ENCODE results near the gene DOK4. TPM values are rescaled to one million over a fixed set of nuclear protein-coding genes. Genes with fewer than 3 reads are reported as not detected.

DOK4 gene
- total and polyA plus RNA-seq, 8 donors: 11.2 to 55.9 (median 31.1) TPM

DNA sequence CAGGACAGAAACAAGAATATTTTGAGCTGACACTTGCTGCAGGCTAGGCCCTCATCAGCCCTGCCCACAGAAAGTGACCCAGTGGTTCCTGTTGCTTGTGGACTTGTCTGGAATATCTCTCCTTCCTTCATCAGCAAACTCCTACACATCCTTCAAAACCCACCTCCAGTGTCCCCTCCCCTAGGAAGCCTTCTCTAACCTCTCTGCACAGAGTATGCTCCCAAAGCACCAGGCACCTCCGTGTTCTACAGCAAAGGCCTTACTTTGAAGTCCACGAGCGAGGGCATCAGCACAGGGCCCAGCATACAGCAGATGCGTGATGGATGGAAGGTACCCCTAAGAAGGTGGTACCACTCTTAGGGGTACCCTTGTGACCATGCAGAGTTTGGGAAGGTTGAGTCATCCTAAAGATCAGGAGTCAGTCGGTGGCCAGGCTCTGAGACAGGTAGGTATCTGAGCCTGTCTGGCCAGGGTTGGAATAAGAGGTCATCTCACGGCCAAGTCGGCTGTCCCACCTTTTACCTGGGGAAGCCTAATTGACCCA, 48.1 kb upstream of the DOK4 start:
- Histone ChIP-seq H3K36me3 (no peaks in the 10 kb centered on the region), H3K4me3 (no peak overlapping the region), H3K27ac (peak overlapping the region in 3 of 5 donors; percentile 11 to 94 (median 39)), H3K27me3 (peaks cover 0 to 17% (median 0%) of the 10 kb centered on the region in 3 donors), H3K4me1 (peaks cover 38 to 82% (median 66%) of the 10 kb centered on the region in 4 donors), H3K9me3 (no peaks in the 10 kb centered on the region)
- TF ChIP-seq POLR2A (IDR thresholded peaks at IDR 0.05) (no peak), EP300 (IDR thresholded peaks at IDR 0.05) (no peak), POLR2AphosphoS5 (IDR thresholded peaks at IDR 0.05) (no peak)
- TF ChIP-seq, protein P1, sequence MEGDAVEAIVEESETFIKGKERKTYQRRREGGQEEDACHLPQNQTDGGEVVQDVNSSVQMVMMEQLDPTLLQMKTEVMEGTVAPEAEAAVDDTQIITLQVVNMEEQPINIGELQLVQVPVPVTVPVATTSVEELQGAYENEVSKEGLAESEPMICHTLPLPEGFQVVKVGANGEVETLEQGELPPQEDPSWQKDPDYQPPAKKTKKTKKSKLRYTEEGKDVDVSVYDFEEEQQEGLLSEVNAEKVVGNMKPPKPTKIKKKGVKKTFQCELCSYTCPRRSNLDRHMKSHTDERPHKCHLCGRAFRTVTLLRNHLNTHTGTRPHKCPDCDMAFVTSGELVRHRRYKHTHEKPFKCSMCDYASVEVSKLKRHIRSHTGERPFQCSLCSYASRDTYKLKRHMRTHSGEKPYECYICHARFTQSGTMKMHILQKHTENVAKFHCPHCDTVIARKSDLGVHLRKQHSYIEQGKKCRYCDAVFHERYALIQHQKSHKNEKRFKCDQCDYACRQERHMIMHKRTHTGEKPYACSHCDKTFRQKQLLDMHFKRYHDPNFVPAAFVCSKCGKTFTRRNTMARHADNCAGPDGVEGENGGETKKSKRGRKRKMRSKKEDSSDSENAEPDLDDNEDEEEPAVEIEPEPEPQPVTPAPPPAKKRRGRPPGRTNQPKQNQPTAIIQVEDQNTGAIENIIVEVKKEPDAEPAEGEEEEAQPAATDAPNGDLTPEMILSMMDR (IDR thresholded peaks at IDR 0.05): no peak
- DNase-seq: no peak
- intact Hi-C loops (cut with DNase I; ENCODE audit: low total_unique reads): no loop called here
- 93 to 95% (median 94%) methylated on average over 7 of the region's 7 CpGs for WGBS, 5 donors

DNA sequence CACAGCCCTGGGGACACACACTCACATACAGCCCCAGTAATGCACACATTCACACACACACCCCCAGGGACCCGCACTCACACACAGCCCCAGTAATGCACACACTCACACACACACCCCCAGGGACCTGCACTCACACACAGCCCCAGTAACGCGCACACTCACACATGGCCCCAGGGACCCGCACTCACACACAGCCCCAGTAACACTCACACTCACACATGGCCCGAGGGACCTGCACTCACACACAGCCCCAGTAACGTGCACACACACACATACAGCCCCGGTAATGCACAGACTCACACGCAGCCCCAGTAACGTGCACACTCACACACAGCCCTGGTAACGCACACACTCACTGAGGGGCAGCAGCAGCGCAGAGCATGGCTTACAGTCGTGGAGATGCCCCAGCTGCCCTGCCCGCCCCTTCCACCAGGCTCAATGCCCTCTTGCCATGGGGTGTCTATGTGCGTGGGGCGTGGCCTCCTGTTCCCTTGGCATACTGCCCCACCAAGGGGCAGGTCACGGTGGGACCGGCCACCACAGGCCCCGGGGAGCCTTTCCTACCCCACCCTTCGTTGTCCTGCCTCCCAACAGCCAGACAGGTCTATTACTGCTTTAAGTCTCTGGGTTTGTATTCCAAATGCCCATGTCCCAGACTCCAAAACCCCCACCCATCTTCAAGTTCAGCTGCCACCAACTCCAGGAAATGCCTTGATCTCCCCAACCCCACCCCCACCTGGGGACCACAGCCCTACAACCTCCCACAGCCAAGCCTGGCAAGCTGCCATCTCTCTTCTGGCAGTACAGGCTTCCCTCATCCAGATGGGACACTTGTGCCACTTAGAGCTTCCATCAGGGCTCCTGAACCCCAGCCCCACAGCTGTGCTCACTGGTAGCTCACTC, 47.4 kb upstream of the DOK4 start:
- H3K27ac ChIP-seq: peak overlapping the region in 2 of 5 donors; percentile 11 to 28
- intact Hi-C loops (cut with DNase I; ENCODE audit: low total_unique reads): no loop called here
- no peaks in the 10 kb centered on the region for H3K9me3 ChIP-seq
- TF ChIP-seq POLR2A (IDR thresholded peaks at IDR 0.05): no peak
- no peak for TF ChIP-seq POLR2AphosphoS5 (IDR thresholded peaks at IDR 0.05)
- TF ChIP-seq, protein P1 (IDR thresholded peaks at IDR 0.05): no peak
- no peak for TF ChIP-seq EP300 (IDR thresholded peaks at IDR 0.05)
- no peaks in the 10 kb centered on the region for H3K36me3 ChIP-seq
- 44 to 56% (median 53%) methylated on average over 14 to 19 of the region's 19 CpGs for WGBS, 5 donors
- peak in 1 of 2 donors; percentile 34 for DNase-seq
- H3K4me3 ChIP-seq: no peak overlapping the region
- H3K27me3 ChIP-seq: peaks cover 0 to 21% (median 0%) of the 10 kb centered on the region in 3 donors
- peaks cover 41 to 87% (median 71%) of the 10 kb centered on the region in 4 donors for H3K4me1 ChIP-seq

DNA sequence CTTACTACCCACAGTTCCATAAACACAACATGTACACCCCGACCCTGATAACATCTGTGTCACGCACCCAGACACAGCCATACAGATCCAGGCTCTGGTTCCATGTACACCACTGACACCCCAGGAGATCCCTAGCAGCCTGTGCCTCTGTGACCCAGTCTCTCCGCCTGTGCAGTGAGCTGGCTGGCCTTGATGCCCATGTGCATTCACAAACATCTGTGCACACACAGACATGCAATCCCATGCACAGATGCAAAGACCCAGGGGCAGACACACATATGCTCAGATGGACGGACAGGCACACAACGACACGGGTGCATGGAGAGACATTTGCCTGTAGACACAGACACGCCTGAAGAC, 46.0 kb upstream of the DOK4 start:
- Histone ChIP-seq H3K4me3 (no peak overlapping the region), H3K27me3 (peaks cover 0 to 21% (median 0%) of the 10 kb centered on the region in 3 donors), H3K27ac (no peak overlapping the region), H3K9me3 (no peaks in the 10 kb centered on the region), H3K36me3 (peaks cover 0 to 10% (median 2%) of the 10 kb centered on the region in 4 donors), H3K4me1 (peaks cover 41 to 79% (median 66%) of the 10 kb centered on the region in 4 donors)
- intact Hi-C loops (cut with DNase I; ENCODE audit: low total_unique reads): no loop called here
- DNase-seq: peak in 1 of 2 donors; percentile 22
- WGBS, 5 donors: 74 to 85% (median 78%) methylated on average over 7 of the region's 7 CpGs
- TF ChIP-seq POLR2A (IDR thresholded peaks at IDR 0.05): no peak
- TF ChIP-seq, protein P1 (IDR thresholded peaks at IDR 0.05): no peak
- no peak for TF ChIP-seq EP300 (IDR thresholded peaks at IDR 0.05)
- no peak for TF ChIP-seq POLR2AphosphoS5 (IDR thresholded peaks at IDR 0.05)

DNA sequence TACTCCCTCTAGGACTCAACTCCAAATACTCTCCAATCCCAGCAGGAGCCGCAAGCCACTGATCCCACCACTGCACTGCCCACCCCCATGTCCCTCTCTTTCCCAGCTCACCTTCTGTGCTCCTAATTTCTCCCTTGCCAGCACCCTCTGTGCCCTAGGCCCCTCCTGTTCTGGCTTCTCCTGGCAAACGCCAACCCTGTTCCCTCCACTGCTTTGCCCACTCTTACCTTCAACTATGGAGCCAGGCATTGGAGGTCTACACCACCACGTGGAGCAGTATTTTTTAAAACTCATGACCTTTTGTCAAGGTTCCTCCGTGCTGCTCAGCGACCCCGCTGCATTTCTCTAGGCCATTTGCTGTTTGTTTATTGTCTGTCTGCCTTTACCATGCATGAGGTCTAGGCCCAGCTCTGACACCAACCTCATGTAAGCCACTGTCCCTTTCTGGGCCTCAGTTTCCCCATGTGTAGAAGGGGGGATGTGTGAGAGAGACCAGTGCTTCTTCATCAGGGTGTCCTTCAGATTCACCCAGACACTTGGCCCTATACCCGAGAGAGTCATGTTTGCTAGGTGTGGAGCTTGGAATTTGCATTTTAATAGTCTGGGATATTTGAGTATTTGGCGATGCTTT, 45.5 kb upstream of the DOK4 start:
- H3K27ac ChIP-seq: no peak overlapping the region
- intact Hi-C loops (cut with DNase I; ENCODE audit: low total_unique reads): no loop called here
- TF ChIP-seq, protein P1 (IDR thresholded peaks at IDR 0.05): no peak
- TF ChIP-seq POLR2AphosphoS5 (IDR thresholded peaks at IDR 0.05) (no peak), POLR2A (IDR thresholded peaks at IDR 0.05) (no peak), EP300 (IDR thresholded peaks at IDR 0.05) (no peak)

More for the DNA sequence above, 45.5 kb upstream of the DOK4 start:
- H3K9me3 ChIP-seq: no peaks in the 10 kb centered on the region
- H3K4me3 ChIP-seq: no peak overlapping the region
- H3K36me3 ChIP-seq: peaks cover 0 to 10% (median 2%) of the 10 kb centered on the region in 4 donors
- DNase-seq: no peak
- H3K4me1 ChIP-seq: peaks cover 41 to 74% (median 61%) of the 10 kb centered on the region in 4 donors
- WGBS, 5 donors: 79 to 84% (median 82%) methylated on average over 8 of the region's 8 CpGs
- peaks cover 0 to 19% (median 0%) of the 10 kb centered on the region in 3 donors for H3K27me3 ChIP-seq
